ENCODE data around the gene EHD3.

The EHD3 gene

DNA sequence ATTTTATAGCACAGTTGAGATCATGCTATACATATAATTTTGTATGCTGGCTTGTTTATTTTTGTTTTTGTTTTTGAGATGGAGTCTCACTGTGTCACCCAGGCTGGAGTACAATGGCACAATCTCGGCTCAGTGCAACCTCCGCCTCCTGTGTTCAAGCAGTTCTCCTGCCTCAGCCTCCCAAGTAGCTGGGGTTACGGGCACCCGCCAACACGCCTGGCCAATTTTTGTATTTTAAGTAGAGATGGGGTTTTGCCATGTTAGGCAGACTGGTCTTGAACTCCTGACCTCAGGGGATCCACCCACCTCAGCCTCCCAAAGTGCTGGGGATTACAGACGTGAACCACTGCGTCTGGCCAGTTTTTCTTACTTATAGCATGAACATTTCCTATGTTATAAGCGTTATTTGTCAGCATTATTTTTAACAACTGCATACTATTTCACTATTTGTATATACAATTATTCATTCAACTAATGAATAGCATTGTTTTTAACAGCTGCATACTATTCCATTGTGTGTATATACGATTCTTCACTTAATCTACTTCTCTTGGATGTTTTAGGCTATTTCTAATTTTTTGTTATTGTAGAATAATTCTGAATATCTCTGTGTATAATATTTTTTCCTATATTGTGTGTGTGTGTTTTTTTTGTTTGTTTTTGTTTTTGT lies 3.5 kb downstream of the EHD3 start:
- TF ChIP-seq, protein P1, sequence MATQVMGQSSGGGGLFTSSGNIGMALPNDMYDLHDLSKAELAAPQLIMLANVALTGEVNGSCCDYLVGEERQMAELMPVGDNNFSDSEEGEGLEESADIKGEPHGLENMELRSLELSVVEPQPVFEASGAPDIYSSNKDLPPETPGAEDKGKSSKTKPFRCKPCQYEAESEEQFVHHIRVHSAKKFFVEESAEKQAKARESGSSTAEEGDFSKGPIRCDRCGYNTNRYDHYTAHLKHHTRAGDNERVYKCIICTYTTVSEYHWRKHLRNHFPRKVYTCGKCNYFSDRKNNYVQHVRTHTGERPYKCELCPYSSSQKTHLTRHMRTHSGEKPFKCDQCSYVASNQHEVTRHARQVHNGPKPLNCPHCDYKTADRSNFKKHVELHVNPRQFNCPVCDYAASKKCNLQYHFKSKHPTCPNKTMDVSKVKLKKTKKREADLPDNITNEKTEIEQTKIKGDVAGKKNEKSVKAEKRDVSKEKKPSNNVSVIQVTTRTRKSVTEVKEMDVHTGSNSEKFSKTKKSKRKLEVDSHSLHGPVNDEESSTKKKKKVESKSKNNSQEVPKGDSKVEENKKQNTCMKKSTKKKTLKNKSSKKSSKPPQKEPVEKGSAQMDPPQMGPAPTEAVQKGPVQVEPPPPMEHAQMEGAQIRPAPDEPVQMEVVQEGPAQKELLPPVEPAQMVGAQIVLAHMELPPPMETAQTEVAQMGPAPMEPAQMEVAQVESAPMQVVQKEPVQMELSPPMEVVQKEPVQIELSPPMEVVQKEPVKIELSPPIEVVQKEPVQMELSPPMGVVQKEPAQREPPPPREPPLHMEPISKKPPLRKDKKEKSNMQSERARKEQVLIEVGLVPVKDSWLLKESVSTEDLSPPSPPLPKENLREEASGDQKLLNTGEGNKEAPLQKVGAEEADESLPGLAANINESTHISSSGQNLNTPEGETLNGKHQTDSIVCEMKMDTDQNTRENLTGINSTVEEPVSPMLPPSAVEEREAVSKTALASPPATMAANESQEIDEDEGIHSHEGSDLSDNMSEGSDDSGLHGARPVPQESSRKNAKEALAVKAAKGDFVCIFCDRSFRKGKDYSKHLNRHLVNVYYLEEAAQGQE (IDR thresholded peaks at IDR 0.05; ENCODE audit: low read depth): no peak
- TF ChIP-seq CEBPB (IDR thresholded peaks at IDR 0.05): no peak
- TF ChIP-seq EP300 (IDR thresholded peaks at IDR 0.05; ENCODE audit: borderline replicate concordance): no peak
- no peak for TF ChIP-seq ZBTB7A (IDR thresholded peaks at IDR 0.05; ENCODE audit: low read depth)
- TF ChIP-seq FOXM1 (IDR thresholded peaks at IDR 0.05; ENCODE audit: borderline replicate concordance, low read depth): no peak
- TF ChIP-seq, protein P2, sequence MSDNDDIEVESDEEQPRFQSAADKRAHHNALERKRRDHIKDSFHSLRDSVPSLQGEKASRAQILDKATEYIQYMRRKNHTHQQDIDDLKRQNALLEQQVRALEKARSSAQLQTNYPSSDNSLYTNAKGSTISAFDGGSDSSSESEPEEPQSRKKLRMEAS (IDR thresholded peaks at IDR 0.05): no peak

DNA sequence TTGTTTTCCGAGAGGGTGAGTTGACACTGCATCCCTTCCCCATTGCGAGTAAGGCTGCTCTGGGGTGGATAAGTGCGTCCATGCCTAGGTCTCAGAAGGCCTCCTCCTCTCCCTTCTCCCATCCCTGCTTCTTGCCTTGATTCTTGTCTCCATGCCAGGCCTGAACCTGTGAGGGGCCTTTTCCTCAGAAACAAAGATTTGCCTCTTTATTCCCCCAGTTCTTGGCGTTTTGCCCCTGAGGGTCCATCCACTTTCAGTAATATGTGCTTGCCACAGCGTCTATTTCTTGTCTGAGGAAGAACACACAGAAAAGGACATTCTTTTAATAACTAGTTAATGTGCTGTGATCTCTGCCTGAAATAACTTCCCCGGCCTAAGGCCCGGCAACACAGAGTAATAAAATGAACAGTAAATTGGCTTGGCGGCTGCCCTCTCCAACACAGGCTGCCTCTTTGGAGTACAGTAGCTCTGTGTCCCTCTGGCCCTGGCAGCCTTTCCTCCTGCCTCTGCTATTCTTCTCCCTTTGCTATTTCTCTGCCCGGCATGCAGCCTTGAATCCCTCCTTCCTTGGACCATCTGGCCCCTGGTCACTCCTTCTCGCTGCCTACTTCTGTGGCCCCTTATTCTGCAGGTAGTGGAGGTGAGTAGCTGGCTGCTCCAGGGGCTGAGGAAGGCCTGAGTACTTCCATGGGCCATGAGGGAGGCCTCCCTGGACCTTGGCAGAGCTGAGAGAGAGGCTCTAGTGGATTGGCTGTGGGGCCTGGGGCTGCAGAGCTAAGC lies 4.4 kb downstream of the EHD3 start:
- TF ChIP-seq TEAD4 (IDR thresholded peaks at IDR 0.05): no peak
- no peak for TF ChIP-seq CREB1 (IDR thresholded peaks at IDR 0.05; ENCODE audit: low read depth)
- no peak for TF ChIP-seq CEBPB (IDR thresholded peaks at IDR 0.05)
- TF ChIP-seq USF1 (IDR thresholded peaks at IDR 0.05): no peak
- no peak for TF ChIP-seq YY1 (IDR thresholded peaks at IDR 0.05; ENCODE audit: low read depth)
- TF ChIP-seq TAF1 (IDR thresholded peaks at IDR 0.05; ENCODE audit: low read depth): no peak
- TF ChIP-seq EP300 (IDR thresholded peaks at IDR 0.05; ENCODE audit: borderline replicate concordance): no peak
- TF ChIP-seq NFIC (IDR thresholded peaks at IDR 0.05): no peak
- TF ChIP-seq EGR1 (IDR thresholded peaks at IDR 0.05): no peak
- no peak for TF ChIP-seq ZBTB7A (IDR thresholded peaks at IDR 0.05; ENCODE audit: low read depth)
- TF ChIP-seq, protein P2 (IDR thresholded peaks at IDR 0.05): no peak
- TF ChIP-seq, protein P1 (IDR thresholded peaks at IDR 0.05; ENCODE audit: low read depth): no peak

DNA sequence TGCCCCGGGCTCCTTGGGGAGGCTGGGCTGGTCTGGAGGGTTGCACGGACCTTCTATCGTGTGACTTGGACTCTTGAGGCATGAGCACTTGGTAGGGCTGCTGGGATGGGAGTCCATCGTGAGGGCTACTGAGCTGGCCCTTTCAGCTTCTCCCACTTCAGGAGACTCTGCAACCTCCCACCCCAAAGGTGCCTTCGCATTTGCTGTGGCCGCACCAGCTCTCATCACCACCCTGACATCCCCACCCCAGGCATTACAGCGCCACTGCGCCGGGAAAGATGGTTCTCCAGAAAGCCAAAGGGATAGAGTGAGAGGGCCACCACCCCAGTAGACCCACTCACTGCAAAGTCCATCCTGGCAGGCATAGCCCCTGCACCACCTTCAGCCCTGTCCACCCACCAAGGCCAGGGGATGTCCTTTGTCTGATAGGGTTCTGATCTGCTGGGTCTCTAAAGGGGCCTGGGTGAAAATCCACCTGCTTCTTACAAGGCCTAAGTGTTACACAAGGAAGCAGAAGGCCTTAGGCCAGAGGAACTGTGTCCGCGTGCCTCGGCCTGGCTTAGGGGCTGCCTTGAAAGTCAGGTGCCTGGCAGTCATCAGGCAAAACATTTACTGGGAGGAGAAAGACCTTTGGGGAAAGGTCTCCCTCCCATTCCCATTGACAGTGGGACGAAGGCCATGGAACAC lies 5.1 kb downstream of the EHD3 start:
- TF ChIP-seq CEBPB (IDR thresholded peaks at IDR 0.05) (no peak), TEAD4 (IDR thresholded peaks at IDR 0.05) (no peak), USF1 (IDR thresholded peaks at IDR 0.05) (no peak), ZBTB7A (IDR thresholded peaks at IDR 0.05; ENCODE audit: low read depth) (no peak), TCF12 (IDR thresholded peaks at IDR 0.05; ENCODE audit: low read depth) (no peak), RAD21 (IDR thresholded peaks at IDR 0.05; ENCODE audit: low read depth) (no peak), EP300 (IDR thresholded peaks at IDR 0.05; ENCODE audit: borderline replicate concordance) (no peak), EGR1 (IDR thresholded peaks at IDR 0.05) (no peak)
- TF ChIP-seq, protein P2 (IDR thresholded peaks at IDR 0.05): no peak
- TF ChIP-seq, protein P1 (IDR thresholded peaks at IDR 0.05; ENCODE audit: low read depth): no peak
